ENCODE results near the gene SHISA7. TPM values are rescaled to one million over a fixed set of nuclear protein-coding genes. Genes with fewer than 3 reads are reported as not detected.
A peak's percentile ranks its signal among the peaks of the same experiment; 100 is the strongest.
"Not testable (repeated sequence)": the region's sequence is repeated elsewhere in the genome, so short reads cannot be mapped to it uniquely, and the experiment has no call there.

SHISA7 gene
- polyA plus RNA-seq, 3 donors: 0.01 TPM; not detected in 2

GRCh38 chr19:55418185-55418584 lies 24.9 kb downstream of the SHISA7 start:
- DNase-seq: peak in 2 of 3 donors; percentile 43 to 60
- H3K4me1 Mint-ChIP-seq: peaks cover 11% of the 10 kb centered on the region
- Histone ChIP-seq H2AFZ (ENCODE audit: insufficient read depth, low read depth, low read length, poor library complexity, severe bottlenecking) (no peak overlapping the region), H3K36me3 (replicated peaks in 1 of 2; ENCODE audit: control insufficient read depth in 1 of 2, insufficient read depth in 2 of 2, low read length in 2 of 2) (no peaks in the 10 kb centered on the region), H3K27ac (ENCODE audit: low read depth in 1 of 2, low read length in 2 of 2) (no peak overlapping the region), H3K4me1 (ENCODE audit: control insufficient read depth in 1 of 2, insufficient read depth in 2 of 2, low read length in 2 of 2) (peaks cover 8 to 11% of the 10 kb centered on the region in 2 donors), H3K9ac (ENCODE audit: insufficient read depth, low read length, poor library complexity, severe bottlenecking) (no peak overlapping the region), H4K20me1 (ENCODE audit: insufficient read depth, low read length) (no peaks in the 10 kb centered on the region), H3K9me3 (replicated peaks in 1 of 2; ENCODE audit: control insufficient read depth in 1 of 2, insufficient read depth in 1 of 2, low read length in 2 of 2) (no peaks in the 10 kb centered on the region), H3K4me2 (replicated peaks; ENCODE audit: extremely low read depth, low read length, poor library complexity, severe bottlenecking) (no peak overlapping the region), H3K27me3 (ENCODE audit: control insufficient read depth in 2 of 2, insufficient read depth in 2 of 2, low read length in 2 of 2) (no peaks in the 10 kb centered on the region), H3K79me2 (ENCODE audit: insufficient read depth, low read length) (no peaks in the 10 kb centered on the region), H3K4me3 (replicated peaks in 1 of 3; ENCODE audit: low read depth in 2 of 3, low read length in 3 of 3) (no peak overlapping the region)
- 26% methylated on average over 3 of the region's 7 CpGs for WGBS (ENCODE audit: insufficient coverage)
- intact Hi-C loops (cut with micrococcal nuclease): loop anchor here in 1 of 2 donors (5.0 to 10.0 kb wide), 2 partner anchors 123 to 276 kb away; no protein-coding TSS in a partner anchor
- H3K27ac Mint-ChIP-seq: peak overlapping the region in 3 of 7 donors; percentile 11 to 68 (median 54)
- H3K4me3 Mint-ChIP-seq: no peak overlapping the region
- no peaks in the 10 kb centered on the region for H3K36me3 Mint-ChIP-seq
- peak; percentile 72 for TF ChIP-seq CTCF (IDR thresholded peaks at IDR 0.05)
- peaks cover 2 to 15% (median 6%) of the 10 kb centered on the region in 3 donors for H3K27me3 Mint-ChIP-seq (ENCODE audit: low read depth in 3 of 3)
- H3K9me3 Mint-ChIP-seq: peaks cover 0 to 2% (median 0%) of the 10 kb centered on the region in 7 donors

- Histone ChIP-seq H3K9ac (ENCODE audit: insufficient read depth, low read length, poor library complexity, severe bottlenecking) (no peak overlapping the region), H3K27ac (ENCODE audit: low read depth in 1 of 2, low read length in 2 of 2) (no peak overlapping the region), H3K4me1 (ENCODE audit: control insufficient read depth in 1 of 2, insufficient read depth in 2 of 2, low read length in 2 of 2) (peaks cover 22 to 30% of the 10 kb centered on the region in 2 donors), H3K79me2 (ENCODE audit: insufficient read depth, low read length) (peaks cover 24% of the 10 kb centered on the region), H3K4me2 (replicated peaks; ENCODE audit: extremely low read depth, low read length, poor library complexity, severe bottlenecking) (no peak overlapping the region), H3K36me3 (replicated peaks in 1 of 2; ENCODE audit: control insufficient read depth in 1 of 2, insufficient read depth in 2 of 2, low read length in 2 of 2) (no peaks in the 10 kb centered on the region), H3K27me3 (ENCODE audit: control insufficient read depth in 2 of 2, insufficient read depth in 2 of 2, low read length in 2 of 2) (no peaks in the 10 kb centered on the region), H3K9me3 (replicated peaks in 1 of 2; ENCODE audit: control insufficient read depth in 1 of 2, insufficient read depth in 1 of 2, low read length in 2 of 2) (no peaks in the 10 kb centered on the region), H3K4me3 (replicated peaks in 1 of 3; ENCODE audit: low read depth in 2 of 3, low read length in 3 of 3) (no peak overlapping the region), H4K20me1 (ENCODE audit: insufficient read depth, low read length) (peaks cover 9% of the 10 kb centered on the region), H2AFZ (ENCODE audit: insufficient read depth, low read depth, low read length, poor library complexity, severe bottlenecking) (peak overlapping the region; percentile 3)
- Mint-ChIP-seq H3K27me3 (ENCODE audit: low read depth in 3 of 3) (peaks cover 4 to 12% (median 8%) of the 10 kb centered on the region in 3 donors), H3K36me3 (peaks cover 13 to 16% of the 10 kb centered on the region in 2 donors), H3K27ac (no peak overlapping the region), H3K4me3 (no peak overlapping the region), H3K4me1 (peaks cover 22% of the 10 kb centered on the region), H3K9me3 (peaks cover 0 to 12% (median 2%) of the 10 kb centered on the region in 7 donors)
- no peak for DNase-seq
- 100% methylated on average over 2 of the region's 2 CpGs for WGBS (ENCODE audit: insufficient coverage)
- intact Hi-C loops (cut with micrococcal nuclease): loop anchor here in 1 of 2 donors (10.0 kb wide), 1 partner anchor 115 kb away; no protein-coding TSS in a partner anchor
- TF ChIP-seq CTCF (IDR thresholded peaks at IDR 0.05): no peak
Observed at GRCh38 chr19:55410168-55410567, 32.9 kb downstream of the SHISA7 start.

- Histone ChIP-seq H4K20me1 (ENCODE audit: insufficient read depth, low read length) (peaks cover 13% of the 10 kb centered on the region), H3K79me2 (ENCODE audit: insufficient read depth, low read length) (peaks cover 34% of the 10 kb centered on the region), H3K4me1 (ENCODE audit: control insufficient read depth in 1 of 2, insufficient read depth in 2 of 2, low read length in 2 of 2) (peaks cover 22 to 31% of the 10 kb centered on the region in 2 donors)
- WGBS (ENCODE audit: insufficient coverage): 100% methylated on average over 3 of the region's 8 CpGs
- not testable (repeated sequence) for H2AFZ ChIP-seq (ENCODE audit: insufficient read depth, low read depth, low read length, poor library complexity, severe bottlenecking); H3K9me3 ChIP-seq (replicated peaks in 1 of 2; ENCODE audit: control insufficient read depth in 1 of 2, insufficient read depth in 1 of 2, low read length in 2 of 2); H3K4me3 ChIP-seq (replicated peaks in 1 of 3; ENCODE audit: low read depth in 2 of 3, low read length in 3 of 3); DNase-seq; H3K4me2 ChIP-seq (replicated peaks; ENCODE audit: extremely low read depth, low read length, poor library complexity, severe bottlenecking); H3K36me3 ChIP-seq (replicated peaks in 1 of 2; ENCODE audit: control insufficient read depth in 1 of 2, insufficient read depth in 2 of 2, low read length in 2 of 2); H3K9ac ChIP-seq (ENCODE audit: insufficient read depth, low read length, poor library complexity, severe bottlenecking); H3K27me3 ChIP-seq (ENCODE audit: control insufficient read depth in 2 of 2, insufficient read depth in 2 of 2, low read length in 2 of 2); H3K27ac ChIP-seq (ENCODE audit: low read depth in 1 of 2, low read length in 2 of 2); H3K27me3 Mint-ChIP-seq (ENCODE audit: low read depth in 3 of 3)
- Mint-ChIP-seq H3K36me3 (peaks cover 15 to 23% of the 10 kb centered on the region in 2 donors), H3K4me3 (peak overlapping the region in 1 of 2 donors; percentile 84), H3K27ac (peak overlapping the region in 5 of 7 donors; percentile 10 to 98 (median 96)), H3K4me1 (peaks cover 22% of the 10 kb centered on the region), H3K9me3 (peaks cover 0 to 12% (median 2%) of the 10 kb centered on the region in 7 donors)
- intact Hi-C loops (cut with micrococcal nuclease): loop anchor here in 1 of 2 donors (2.0 to 10.0 kb wide), 2 partner anchors 52 to 196 kb away; partner anchors contain the start of genes ISOC2, ZNF524 and ZNF865
Observed at GRCh38 chr19:55409179-55409578, 33.9 kb downstream of the SHISA7 start.

Data from CD14-positive monocyte (primary cell).